Stomach (tissue), 9 donors: ENCODE results near the gene KCNK3. TPM values are rescaled to one million over a fixed set of nuclear protein-coding genes. Genes with fewer than 3 reads are reported as not detected.
A peak's percentile ranks its signal among the peaks of the same experiment; 100 is the strongest.

ENCODE experiments used
- DNase-seq, 2 donors: peaks; one replicate each; pipeline versions ENCODE4 v3.0.0 to v3.0.0-alpha.2; 2013 to 2019
- H3K27ac ChIP-seq, 5 donors: fragments of 200-600 bp in 4 of 5; sonication (generic) in 4 of 5; one replicate each; pipeline ENCODE4 v1.5.1; 2013 to 2019; ENCODE audit warnings: mild to moderate bottlenecking in 1 of 5, moderate library complexity in 1 of 5
- H3K27me3 ChIP-seq, 3 donors: fragments of 200-600 bp; sonication (generic); one replicate each; pipeline ENCODE4 v1.5.1; 2017 to 2019; ENCODE audit warnings: mixed run types in 1 of 3
- H3K36me3 ChIP-seq, 4 donors: fragments of 200-600 bp; sonication (generic); 1 replicate in 3 of 4; 2 replicates in 1 of 4; pipeline ENCODE4 v1.5.1; 2016 to 2019
- H3K4me1 ChIP-seq, 4 donors: fragments of 200-600 bp; sonication (generic); one replicate each; pipeline ENCODE4 v1.5.1; 2016 to 2019
- H3K4me3 ChIP-seq, 4 donors: fragments of 200-600 bp; sonication (generic) in 3 of 4; one replicate each; pipeline ENCODE4 v1.5.1; 2016 to 2019; ENCODE audit warnings: mild to moderate bottlenecking in 1 of 4
- H3K9me3 ChIP-seq, 4 donors: fragments of 200-600 bp; sonication (generic); one replicate each; pipeline ENCODE4 v1.5.1; 2016 to 2019
- CTCF ChIP-seq, 7 experiments: fragments of 450-650 bp in 4 of 7; fragments of 200-600 bp in 3 of 7; sonication (generic) in 3 of 7; IDR thresholded peaks; one replicate each; pipeline ENCODE4 v1.5.1; 2016 to 2019; ENCODE audit warnings: antibody characterized with exemption in 7 of 7, control low read depth in 2 of 7, mild to moderate bottlenecking in 1 of 7
- EP300 ChIP-seq: sonication (generic); formaldehyde crosslinking; IDR thresholded peaks from one replicate; pipeline ENCODE4 v1.6.1; 2017; ENCODE audit warnings: antibody characterized with exemption
- POLR2A ChIP-seq, 4 donors: fragments of 450-650 bp; IDR thresholded peaks; one replicate each; pipeline ENCODE4 v1.6.1; 2016; ENCODE audit warnings: antibody characterized with exemption in 4 of 4, control low read depth in 2 of 4, mild to moderate bottlenecking in 1 of 4, moderate library complexity in 1 of 4
- POLR2AphosphoS5 ChIP-seq, 3 donors: sonication (generic); formaldehyde crosslinking; IDR thresholded peaks; one replicate each; pipeline ENCODE4 v1.6.1; 2016; ENCODE audit warnings: antibody characterized with exemption in 3 of 3
- WGBS, 5 donors: extraction: QIAGEN DNeasy Blood & Tissue Kit in 3 of 5; methylation state at CpG; one replicate each; pipeline versions ENCODE4 v1.1.5 to v1.1.7; 2013 to 2018; 5-methylcytosine and 5-hydroxymethylcytosine counted together
- intact Hi-C: fragments of 100-400 bp; cut with DNase I; formaldehyde crosslinking; loops from one replicate; pipeline ENCODE4 v1.15.1; 2023; ENCODE audit warnings: low total_unique reads
- polyA plus RNA-seq, 3 donors: library from polyadenylated mRNA; stranded (reverse); fragments of 200-250 nt; gene quantifications; one replicate each; pipeline ENCODE4 v1.2.3, GENCODE V29; 2013
- total RNA-seq, 5 donors: library from RNA; depleted of rRNA; stranded (reverse); fragments of >200 nt; gene quantifications; one replicate each; pipeline versions ENCODE4 v1.1.0 to v1.2.3, GENCODE V29; 2014 to 2016
- donor health status: healthy with polysubstance abuse.
- donor health status: Bipolar disorder and iron deficiency.
- donor health status: healthy.

KCNK3 gene
- total and polyA plus RNA-seq, 8 donors = 0.62 to 22.8 (median 1.9) TPM

- TF ChIP-seq CTCF (IDR thresholded peaks at IDR 0.05) (no peak), POLR2AphosphoS5 (IDR thresholded peaks at IDR 0.05) (no peak), POLR2A (IDR thresholded peaks at IDR 0.05) (no peak), EP300 (no peak)
- DNase-seq = peak in 1 of 2 donors; percentile 67
- H3K27me3 ChIP-seq = peaks cover 0 to 9% (median 0%) of the 10 kb centered on the region in 3 donors
- intact Hi-C loops = loop anchor here (5.0 kb wide), 1 partner anchor 134 kb away; no protein-coding TSS in a partner anchor
- no peaks in the 10 kb centered on the region for H3K9me3 ChIP-seq
- no peaks in the 10 kb centered on the region for H3K36me3 ChIP-seq
- H3K27ac ChIP-seq = no peak overlapping the region
- H3K4me3 ChIP-seq = no peak overlapping the region
- H3K4me1 ChIP-seq = peaks cover 0 to 11% (median 4%) of the 10 kb centered on the region in 4 donors
- 54 to 65% (median 61%) methylated on average over 8 of the region's 8 CpGs for WGBS, 5 donors
Observed at GRCh38 chr2:26740890-26741302, 48.4 kb downstream of the KCNK3 start.

- no peak overlapping the region for H3K27ac ChIP-seq
- H3K27me3 ChIP-seq = peaks cover 0 to 9% (median 0%) of the 10 kb centered on the region in 3 donors
- DNase-seq = no peak
- intact Hi-C loops = loop anchor here (5.0 kb wide), 1 partner anchor 135 kb away; no protein-coding TSS in a partner anchor
- no peak overlapping the region for H3K4me3 ChIP-seq
- WGBS, 5 donors = 93 to 96% (median 94%) methylated on average over 8 to 15 of the region's 15 CpGs
- TF ChIP-seq CTCF (IDR thresholded peaks at IDR 0.05) = no peak
- no peak for TF ChIP-seq EP300
- TF ChIP-seq POLR2AphosphoS5 (IDR thresholded peaks at IDR 0.05) = no peak
- TF ChIP-seq POLR2A (IDR thresholded peaks at IDR 0.05) = no peak
- no peaks in the 10 kb centered on the region for H3K9me3 ChIP-seq
- H3K4me1 ChIP-seq = peaks cover 0 to 6% (median 2%) of the 10 kb centered on the region in 4 donors
- H3K36me3 ChIP-seq = no peaks in the 10 kb centered on the region
Observed at GRCh38 chr2:26742048-26742770, 49.7 kb downstream of the KCNK3 start.

- Histone ChIP-seq H3K36me3 (no peaks in the 10 kb centered on the region), H3K4me3 (no peak overlapping the region), H3K4me1 (peaks cover 0 to 6% (median 2%) of the 10 kb centered on the region in 4 donors), H3K27ac (no peak overlapping the region), H3K27me3 (peaks cover 0 to 2% (median 0%) of the 10 kb centered on the region in 3 donors), H3K9me3 (no peaks in the 10 kb centered on the region)
- no peak for DNase-seq
- TF ChIP-seq CTCF (IDR thresholded peaks at IDR 0.05) = no peak
- no peak for TF ChIP-seq POLR2AphosphoS5 (IDR thresholded peaks at IDR 0.05)
- TF ChIP-seq POLR2A (IDR thresholded peaks at IDR 0.05) = no peak
- TF ChIP-seq EP300 = no peak
- WGBS, 5 donors = 87 to 97% (median 91%) methylated on average over 3 of the region's 3 CpGs
- intact Hi-C loops = loop anchor here (5.0 kb wide), 1 partner anchor 137 kb away; no protein-coding TSS in a partner anchor
Observed at GRCh38 chr2:26743852-26744251, 51.3 kb downstream of the KCNK3 start.

GRCh38 chr2:26744953-26745352 is 52.4 kb downstream of the KCNK3 start:
- Histone ChIP-seq H3K9me3 (no peaks in the 10 kb centered on the region), H3K4me1 (peaks cover 0 to 6% (median 2%) of the 10 kb centered on the region in 4 donors), H3K36me3 (no peaks in the 10 kb centered on the region), H3K27me3 (no peaks in the 10 kb centered on the region), H3K27ac (no peak overlapping the region), H3K4me3 (no peak overlapping the region)
- DNase-seq = no peak
- WGBS, 5 donors = 82 to 94% (median 90%) methylated on average over 3 of the region's 3 CpGs
- intact Hi-C loops = loop anchor here (5.0 kb wide), 1 partner anchor 138 kb away; no protein-coding TSS in a partner anchor
- TF ChIP-seq EP300 (no peak), CTCF (IDR thresholded peaks at IDR 0.05) (no peak), POLR2A (IDR thresholded peaks at IDR 0.05) (no peak)
